HG03108 (cell line): ENCODE data around the gene KRTAP12-1.
"Not testable (repeated sequence)": the region's sequence is repeated elsewhere in the genome, so short reads cannot be mapped to it uniquely, and the experiment has no call there.

Source experiments
- ATAC-seq: cut with Tn5 transposase; IDR thresholded peaks from one replicate; pipeline ENCODE4 v1.9.1; 2021; ENCODE audit warnings: moderate library complexity; ENCODE audit not compliant: unreplicated experiment

Gene KRTAP12-1

GRCh38 chr21:44648557-44649311, 33.2 kb downstream of the KRTAP12-1 start:
- ATAC-seq: no peak

- ATAC-seq: no peak
These were observed 34.8 kb downstream of the KRTAP12-1 start for GRCh38 chr21:44647222-44647552.

- ATAC-seq: not testable (repeated sequence)
These were observed 35.4 kb downstream of the KRTAP12-1 start, which contains the start of gene KRTAP10-11 for GRCh38 chr21:44646366-44647221. TSS of gene KRTAP10-11 (plus strand) at chr21:44646414. CDS start at chr21:44646459, 45 bp downstream.

- no peak for ATAC-seq
These were observed 37.1 kb downstream of the KRTAP12-1 start for GRCh38 chr21:44644878-44645277.

GRCh38 chr21:44643741-44644310, 38.1 kb downstream of the KRTAP12-1 start:
- ATAC-seq: no peak

- no peak for ATAC-seq
These were observed 41.2 kb downstream of the KRTAP12-1 start for GRCh38 chr21:44640761-44641160.

- ATAC-seq: no peak
These were observed 42.7 kb downstream of the KRTAP12-1 start for GRCh38 chr21:44639331-44639655.

GRCh38 chr21:44638506-44639330, 43.2 kb downstream of the KRTAP12-1 start:
- not testable (repeated sequence) for ATAC-seq

GRCh38 chr21:44637851-44638348, 44.1 kb downstream of the KRTAP12-1 start:
- not testable (repeated sequence) for ATAC-seq

GRCh38 chr21:44637018-44637850, 44.7 kb downstream of the KRTAP12-1 start, which contains the start of gene KRTAP10-10:
TSS of gene KRTAP10-10 (plus strand) at chr21:44637356. CDS start at chr21:44637418, 62 bp downstream.
- no peak for ATAC-seq

- ATAC-seq: no peak
These were observed 45.5 kb downstream of the KRTAP12-1 start for GRCh38 chr21:44636209-44637017.

- ATAC-seq: no peak
These were observed 49.9 kb downstream of the KRTAP12-1 start for GRCh38 chr21:44632067-44632466.
